ENCODE results near the gene LILRA2. TPM values are rescaled to one million over a fixed set of nuclear protein-coding genes. Genes with fewer than 3 reads are reported as not detected.

The LILRA2 gene
- total and polyA plus RNA-seq, 2 experiments from 2014 or later, result not detected

GRCh38 chr19:54608205-54608604 lies 34.6 kb downstream of the LILRA2 start:
- no peaks in the 10 kb centered on the region for H3K36me3 ChIP-seq (ENCODE audit: low read depth)
- H3K4me1 ChIP-seq (ENCODE audit: insufficient read depth), result no peaks in the 10 kb centered on the region
- no peaks in the 10 kb centered on the region for H4K20me1 ChIP-seq (ENCODE audit: insufficient read depth)
- no peak overlapping the region for H3K9ac ChIP-seq
- no peaks in the 10 kb centered on the region for H3F3A ChIP-seq (ENCODE audit: insufficient read depth)
- H3K4me3 ChIP-seq, result no peak overlapping the region
- 43 to 53% methylated on average over 7 of the region's 7 CpGs for WGBS, 2 experiments (ENCODE audit: low coverage in 1 of 2, low lambda C conversion rate in 2 of 2, missing lambda C conversion rate in 2 of 2)
- H3K27me3 ChIP-seq (replicated peaks; ENCODE audit: insufficient read depth), result no peaks in the 10 kb centered on the region
- no peak overlapping the region for H3K27ac ChIP-seq
- no peak overlapping the region for H3K4me2 ChIP-seq (ENCODE audit: unreplicated experiment)
- H3K9me3 ChIP-seq (ENCODE audit: low read depth), result no peaks in the 10 kb centered on the region
- no peak for DNase-seq
- H3K79me2 ChIP-seq (ENCODE audit: insufficient read depth), result no peaks in the 10 kb centered on the region
- in situ Hi-C loops (cut with MboI), result no loop called here
- H2AFZ ChIP-seq, result no peak overlapping the region
- no peak for TF ChIP-seq EZH2 (IDR thresholded peaks at IDR 0.05; ENCODE audit: insufficient read depth, poor library complexity, severe bottlenecking)
- TF ChIP-seq EZH2phosphoT487 (IDR thresholded peaks at IDR 0.05; ENCODE audit: insufficient read depth, low read depth), result no peak
- no peaks in the 10 kb centered on the region for H3K9me2 ChIP-seq (ENCODE audit: insufficient read depth)

GRCh38 chr19:54608792-54609191 lies 35.2 kb downstream of the LILRA2 start:
- Histone ChIP-seq H3K4me3 (no peak overlapping the region), H3K9ac (no peak overlapping the region), H3F3A (ENCODE audit: insufficient read depth) (no peaks in the 10 kb centered on the region), H3K9me2 (ENCODE audit: insufficient read depth) (no peaks in the 10 kb centered on the region), H4K20me1 (ENCODE audit: insufficient read depth) (no peaks in the 10 kb centered on the region), H3K9me3 (ENCODE audit: low read depth) (no peaks in the 10 kb centered on the region), H3K4me1 (ENCODE audit: insufficient read depth) (no peaks in the 10 kb centered on the region), H3K36me3 (ENCODE audit: low read depth) (no peaks in the 10 kb centered on the region), H3K27me3 (replicated peaks; ENCODE audit: insufficient read depth) (no peaks in the 10 kb centered on the region), H3K27ac (no peak overlapping the region), H3K4me2 (ENCODE audit: unreplicated experiment) (no peak overlapping the region), H3K79me2 (ENCODE audit: insufficient read depth) (no peaks in the 10 kb centered on the region), H2AFZ (no peak overlapping the region)
- no peak for DNase-seq
- TF ChIP-seq EZH2phosphoT487 (IDR thresholded peaks at IDR 0.05; ENCODE audit: insufficient read depth, low read depth) (no peak), EZH2 (IDR thresholded peaks at IDR 0.05; ENCODE audit: insufficient read depth, poor library complexity, severe bottlenecking) (no peak)
- 48 to 56% methylated on average over 15 of the region's 15 CpGs for WGBS, 2 experiments (ENCODE audit: low coverage in 1 of 2, low lambda C conversion rate in 2 of 2, missing lambda C conversion rate in 2 of 2)
- in situ Hi-C loops (cut with MboI), result no loop called here

GRCh38 chr19:54609356-54609791 lies 35.8 kb downstream of the LILRA2 start:
- no peaks in the 10 kb centered on the region for H3K79me2 ChIP-seq (ENCODE audit: insufficient read depth)
- H3K9ac ChIP-seq, result no peak overlapping the region
- H3K27ac ChIP-seq, result no peak overlapping the region
- in situ Hi-C loops (cut with MboI), result no loop called here
- no peaks in the 10 kb centered on the region for H3K9me3 ChIP-seq (ENCODE audit: low read depth)
- H3K36me3 ChIP-seq (ENCODE audit: low read depth), result no peaks in the 10 kb centered on the region
- DNase-seq, result no peak
- TF ChIP-seq EZH2phosphoT487 (IDR thresholded peaks at IDR 0.05; ENCODE audit: insufficient read depth, low read depth) (no peak), EZH2 (IDR thresholded peaks at IDR 0.05; ENCODE audit: insufficient read depth, poor library complexity, severe bottlenecking) (no peak)
- H3K4me3 ChIP-seq, result no peak overlapping the region
- no peaks in the 10 kb centered on the region for H3K4me1 ChIP-seq (ENCODE audit: insufficient read depth)
- no peaks in the 10 kb centered on the region for H3K9me2 ChIP-seq (ENCODE audit: insufficient read depth)
- H3F3A ChIP-seq (ENCODE audit: insufficient read depth), result no peaks in the 10 kb centered on the region
- H4K20me1 ChIP-seq (ENCODE audit: insufficient read depth), result no peaks in the 10 kb centered on the region
- H3K4me2 ChIP-seq (ENCODE audit: unreplicated experiment), result no peak overlapping the region
- no peaks in the 10 kb centered on the region for H3K27me3 ChIP-seq (replicated peaks; ENCODE audit: insufficient read depth)
- no peak overlapping the region for H2AFZ ChIP-seq
- 67 to 70% methylated on average over 21 of the region's 26 CpGs for WGBS, 2 experiments (ENCODE audit: low coverage in 1 of 2, low lambda C conversion rate in 2 of 2, missing lambda C conversion rate in 2 of 2)

- Histone ChIP-seq H3K4me1 (ENCODE audit: insufficient read depth) (no peaks in the 10 kb centered on the region), H3K79me2 (ENCODE audit: insufficient read depth) (no peaks in the 10 kb centered on the region), H3K4me3 (no peak overlapping the region), H4K20me1 (ENCODE audit: insufficient read depth) (no peaks in the 10 kb centered on the region), H3K36me3 (ENCODE audit: low read depth) (no peaks in the 10 kb centered on the region), H3K9me2 (ENCODE audit: insufficient read depth) (no peaks in the 10 kb centered on the region), H3K27ac (no peak overlapping the region), H3K4me2 (ENCODE audit: unreplicated experiment) (no peak overlapping the region), H2AFZ (no peak overlapping the region), H3F3A (ENCODE audit: insufficient read depth) (no peaks in the 10 kb centered on the region), H3K27me3 (replicated peaks; ENCODE audit: insufficient read depth) (no peaks in the 10 kb centered on the region), H3K9me3 (ENCODE audit: low read depth) (no peaks in the 10 kb centered on the region), H3K9ac (no peak overlapping the region)
- no peak for DNase-seq
- in situ Hi-C loops (cut with MboI), result no loop called here
- TF ChIP-seq EZH2phosphoT487 (IDR thresholded peaks at IDR 0.05; ENCODE audit: insufficient read depth, low read depth) (no peak), EZH2 (IDR thresholded peaks at IDR 0.05; ENCODE audit: insufficient read depth, poor library complexity, severe bottlenecking) (no peak)
- WGBS, 2 experiments (ENCODE audit: low coverage in 1 of 2, low lambda C conversion rate in 2 of 2, missing lambda C conversion rate in 2 of 2), result 40 to 60% methylated on average over 1 of the region's 1 CpG
These were observed 38.8 kb downstream of the LILRA2 start for GRCh38 chr19:54612428-54612827.

- no peak for DNase-seq
- TF ChIP-seq EZH2 (IDR thresholded peaks at IDR 0.05; ENCODE audit: insufficient read depth, poor library complexity, severe bottlenecking) (no peak), EZH2phosphoT487 (IDR thresholded peaks at IDR 0.05; ENCODE audit: insufficient read depth, low read depth) (no peak)
- no peak overlapping the region for H3K27ac ChIP-seq
- H2AFZ ChIP-seq, result no peak overlapping the region
- no peaks in the 10 kb centered on the region for H3K79me2 ChIP-seq (ENCODE audit: insufficient read depth)
- no peaks in the 10 kb centered on the region for H3F3A ChIP-seq (ENCODE audit: insufficient read depth)
- H4K20me1 ChIP-seq (ENCODE audit: insufficient read depth), result no peaks in the 10 kb centered on the region
- in situ Hi-C loops (cut with MboI), result no loop called here
- H3K4me2 ChIP-seq (ENCODE audit: unreplicated experiment), result no peak overlapping the region
- H3K4me1 ChIP-seq (ENCODE audit: insufficient read depth), result no peaks in the 10 kb centered on the region
- no peak overlapping the region for H3K4me3 ChIP-seq
- WGBS, 2 experiments (ENCODE audit: low coverage in 1 of 2, low lambda C conversion rate in 2 of 2, missing lambda C conversion rate in 2 of 2), result 29 to 74% methylated on average over 1 of the region's 1 CpG
- H3K9me2 ChIP-seq (ENCODE audit: insufficient read depth), result no peaks in the 10 kb centered on the region
- no peaks in the 10 kb centered on the region for H3K9me3 ChIP-seq (ENCODE audit: low read depth)
- H3K27me3 ChIP-seq (replicated peaks; ENCODE audit: insufficient read depth), result no peaks in the 10 kb centered on the region
- H3K36me3 ChIP-seq (ENCODE audit: low read depth), result no peaks in the 10 kb centered on the region
- no peak overlapping the region for H3K9ac ChIP-seq
These were observed 41.1 kb downstream of the LILRA2 start for GRCh38 chr19:54614726-54615125.

Measured in GM23248 (cell line).